Measurements from ENCODE around the gene DDX17.

DNA sequence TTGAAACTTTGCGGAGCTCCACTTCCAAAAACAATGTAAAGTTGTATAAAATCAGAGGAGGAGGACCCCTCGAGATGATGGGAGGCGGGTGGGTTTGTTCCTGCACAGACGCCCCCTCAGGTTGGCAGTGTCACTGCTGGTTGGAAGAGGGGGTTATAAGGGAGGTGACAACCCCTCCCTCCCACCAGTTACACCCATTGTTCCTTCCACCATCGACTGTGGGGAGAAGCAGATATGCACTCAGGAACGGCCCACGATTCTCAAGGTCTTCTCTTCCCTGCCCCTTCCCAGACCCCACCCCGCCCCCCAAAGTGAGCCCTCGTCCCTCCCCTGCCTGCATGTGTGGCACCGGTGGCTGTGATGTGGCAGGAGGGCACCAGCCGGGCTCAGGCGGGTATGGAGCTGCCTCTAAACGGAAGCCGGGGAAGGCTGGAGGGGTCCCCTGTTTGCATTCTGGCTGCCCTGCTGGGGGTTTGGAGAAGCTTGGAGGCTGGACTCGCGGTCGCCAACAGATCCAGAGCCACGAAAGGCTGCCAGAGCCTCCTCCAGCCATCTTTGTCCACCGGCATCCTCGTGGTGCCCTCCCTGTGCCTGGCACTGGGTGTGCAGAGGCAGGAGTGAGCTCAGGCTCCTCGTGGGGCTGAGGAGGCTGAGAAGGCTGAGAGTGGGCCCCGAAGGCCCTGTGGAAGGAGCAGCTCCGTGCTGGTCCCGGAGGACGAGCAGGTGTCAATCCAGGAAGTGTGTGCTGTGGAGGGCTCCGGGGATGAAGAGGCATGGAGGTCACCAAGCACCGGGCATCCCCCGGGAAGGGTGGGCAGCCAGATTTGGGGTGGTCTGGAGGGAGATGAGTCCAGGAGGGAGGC lies 37.4 kb downstream of the DDX17 start:
- TF ChIP-seq, protein P1, sequence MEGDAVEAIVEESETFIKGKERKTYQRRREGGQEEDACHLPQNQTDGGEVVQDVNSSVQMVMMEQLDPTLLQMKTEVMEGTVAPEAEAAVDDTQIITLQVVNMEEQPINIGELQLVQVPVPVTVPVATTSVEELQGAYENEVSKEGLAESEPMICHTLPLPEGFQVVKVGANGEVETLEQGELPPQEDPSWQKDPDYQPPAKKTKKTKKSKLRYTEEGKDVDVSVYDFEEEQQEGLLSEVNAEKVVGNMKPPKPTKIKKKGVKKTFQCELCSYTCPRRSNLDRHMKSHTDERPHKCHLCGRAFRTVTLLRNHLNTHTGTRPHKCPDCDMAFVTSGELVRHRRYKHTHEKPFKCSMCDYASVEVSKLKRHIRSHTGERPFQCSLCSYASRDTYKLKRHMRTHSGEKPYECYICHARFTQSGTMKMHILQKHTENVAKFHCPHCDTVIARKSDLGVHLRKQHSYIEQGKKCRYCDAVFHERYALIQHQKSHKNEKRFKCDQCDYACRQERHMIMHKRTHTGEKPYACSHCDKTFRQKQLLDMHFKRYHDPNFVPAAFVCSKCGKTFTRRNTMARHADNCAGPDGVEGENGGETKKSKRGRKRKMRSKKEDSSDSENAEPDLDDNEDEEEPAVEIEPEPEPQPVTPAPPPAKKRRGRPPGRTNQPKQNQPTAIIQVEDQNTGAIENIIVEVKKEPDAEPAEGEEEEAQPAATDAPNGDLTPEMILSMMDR (IDR thresholded peaks at IDR 0.05) = no peak
- TF ChIP-seq FOXP1 (CRISPR knock-in tag; IDR thresholded peaks at IDR 0.05; ENCODE audit: borderline replicate concordance) = no peak
- TF ChIP-seq JUN (CRISPR knock-in tag; IDR thresholded peaks at IDR 0.05) = no peak
- TF ChIP-seq, protein P2, sequence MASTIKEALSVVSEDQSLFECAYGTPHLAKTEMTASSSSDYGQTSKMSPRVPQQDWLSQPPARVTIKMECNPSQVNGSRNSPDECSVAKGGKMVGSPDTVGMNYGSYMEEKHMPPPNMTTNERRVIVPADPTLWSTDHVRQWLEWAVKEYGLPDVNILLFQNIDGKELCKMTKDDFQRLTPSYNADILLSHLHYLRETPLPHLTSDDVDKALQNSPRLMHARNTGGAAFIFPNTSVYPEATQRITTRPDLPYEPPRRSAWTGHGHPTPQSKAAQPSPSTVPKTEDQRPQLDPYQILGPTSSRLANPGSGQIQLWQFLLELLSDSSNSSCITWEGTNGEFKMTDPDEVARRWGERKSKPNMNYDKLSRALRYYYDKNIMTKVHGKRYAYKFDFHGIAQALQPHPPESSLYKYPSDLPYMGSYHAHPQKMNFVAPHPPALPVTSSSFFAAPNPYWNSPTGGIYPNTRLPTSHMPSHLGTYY (CRISPR knock-in tag; IDR thresholded peaks at IDR 0.05) = no peak
- TF ChIP-seq, protein P3, sequence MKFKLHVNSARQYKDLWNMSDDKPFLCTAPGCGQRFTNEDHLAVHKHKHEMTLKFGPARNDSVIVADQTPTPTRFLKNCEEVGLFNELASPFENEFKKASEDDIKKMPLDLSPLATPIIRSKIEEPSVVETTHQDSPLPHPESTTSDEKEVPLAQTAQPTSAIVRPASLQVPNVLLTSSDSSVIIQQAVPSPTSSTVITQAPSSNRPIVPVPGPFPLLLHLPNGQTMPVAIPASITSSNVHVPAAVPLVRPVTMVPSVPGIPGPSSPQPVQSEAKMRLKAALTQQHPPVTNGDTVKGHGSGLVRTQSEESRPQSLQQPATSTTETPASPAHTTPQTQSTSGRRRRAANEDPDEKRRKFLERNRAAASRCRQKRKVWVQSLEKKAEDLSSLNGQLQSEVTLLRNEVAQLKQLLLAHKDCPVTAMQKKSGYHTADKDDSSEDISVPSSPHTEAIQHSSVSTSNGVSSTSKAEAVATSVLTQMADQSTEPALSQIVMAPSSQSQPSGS (CRISPR knock-in tag; IDR thresholded peaks at IDR 0.05; ENCODE audit: borderline replicate concordance, low read depth) = no peak
- no peak for TF ChIP-seq SOX15 (CRISPR knock-in tag; IDR thresholded peaks at IDR 0.05)
- TF ChIP-seq E2F4 (CRISPR knock-in tag; IDR thresholded peaks at IDR 0.05; ENCODE audit: borderline replicate concordance, low read depth) = no peak
- no peak for TF ChIP-seq HMGXB4 (CRISPR knock-in tag; IDR thresholded peaks at IDR 0.05)
- no peak for TF ChIP-seq FOXJ3 (CRISPR knock-in tag; IDR thresholded peaks at IDR 0.05; ENCODE audit: borderline replicate concordance)
- no peak for TF ChIP-seq ZNF416 (CRISPR knock-in tag; IDR thresholded peaks at IDR 0.05)
- TF ChIP-seq CREB1 (CRISPR knock-in tag; IDR thresholded peaks at IDR 0.05) = no peak
- no peak for TF ChIP-seq ESRRA (CRISPR knock-in tag; IDR thresholded peaks at IDR 0.05; ENCODE audit: borderline replicate concordance)
- no peak for TF ChIP-seq E2F1 (CRISPR knock-in tag; IDR thresholded peaks at IDR 0.05)

Measured in WTC11 (cell line).